Skeletal muscle satellite cell (primary cell): Measurements from ENCODE around the gene ZSWIM3.
"Not testable (repeated sequence)": the region's sequence is repeated elsewhere in the genome, so short reads cannot be mapped to it uniquely, and the experiment has no call there.

Source experiments
- H3K27me3 ChIP-seq: 2 replicates; pipeline ENCODE4 v1.7.0; 2013; ENCODE audit warnings: low read length; ENCODE audit not compliant: control insufficient read depth, insufficient read depth
- H3K36me3 ChIP-seq: 2 replicates; pipeline ENCODE4 v1.7.0; 2013; ENCODE audit warnings: mild to moderate bottlenecking, control low read depth, low read length; ENCODE audit not compliant: insufficient read depth
- H3K4me1 ChIP-seq: 2 replicates; pipeline ENCODE4 v1.7.0; 2013; ENCODE audit warnings: low read length; ENCODE audit not compliant: control insufficient read depth, insufficient read depth
- H3K4me2 ChIP-seq: 2 replicates; pipeline ENCODE4 v1.7.0; 2013; ENCODE audit warnings: mild to moderate bottlenecking, low read length
- H3K4me3 ChIP-seq: 2 replicates; pipeline ENCODE4 v1.7.0; 2013; ENCODE audit warnings: low read length
- H3K9ac ChIP-seq: 2 replicates; pipeline ENCODE4 v1.7.0; 2013; ENCODE audit warnings: mild to moderate bottlenecking, low read depth, low read length, moderate library complexity
- H3K9me3 ChIP-seq: replicated peaks from 2 replicates; pipeline ENCODE4 v1.7.0; 2013; ENCODE audit warnings: mild to moderate bottlenecking, control low read depth, low read length

Gene ZSWIM3

GRCh38 chr20:45866454-45866853 is 9.0 kb downstream of the ZSWIM3 start:
- no peak overlapping the region for H3K4me3 ChIP-seq
- no peaks in the 10 kb centered on the region for H3K27me3 ChIP-seq
- no peak overlapping the region for H3K4me2 ChIP-seq
- peaks cover 12% of the 10 kb centered on the region for H3K4me1 ChIP-seq
- H3K36me3 ChIP-seq, result no peaks in the 10 kb centered on the region
- H3K9me3 ChIP-seq, result no peaks in the 10 kb centered on the region
- H3K9ac ChIP-seq, result no peak overlapping the region

DNA sequence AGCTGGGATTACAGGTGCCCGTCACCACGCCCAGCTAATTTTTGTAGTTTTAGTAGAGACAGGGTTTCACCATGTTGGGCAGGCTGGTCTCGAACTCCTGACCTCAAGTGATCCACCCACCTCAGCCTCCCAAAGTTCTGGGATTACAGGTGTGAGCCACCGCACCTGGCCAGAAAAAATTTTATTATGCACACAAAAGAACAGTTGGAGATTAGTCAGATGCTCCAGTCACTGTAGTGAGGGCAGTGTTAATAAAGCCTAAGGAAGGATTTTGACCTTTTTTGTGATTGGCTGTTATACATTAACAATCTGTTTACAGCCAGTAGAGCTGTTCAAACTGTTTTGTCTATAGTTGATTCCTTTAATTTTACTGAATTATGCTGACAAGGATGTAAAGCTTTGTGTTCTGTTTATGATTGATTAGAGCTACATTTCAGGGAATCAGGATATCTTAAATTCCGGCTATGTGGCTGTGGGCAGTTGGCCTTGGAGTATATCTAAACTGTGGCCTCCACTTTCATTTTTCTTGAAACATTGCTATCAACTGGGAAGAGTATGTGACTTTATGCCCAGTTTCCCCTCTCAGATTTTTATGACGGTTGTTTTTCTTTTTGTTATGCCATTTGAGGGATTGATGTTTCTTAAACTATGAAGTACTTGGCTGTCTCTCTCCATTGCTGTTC is 9.9 kb downstream of the ZSWIM3 start:
- no peaks in the 10 kb centered on the region for H3K27me3 ChIP-seq
- H3K9ac ChIP-seq, result peak overlapping the region; percentile 41

DNA sequence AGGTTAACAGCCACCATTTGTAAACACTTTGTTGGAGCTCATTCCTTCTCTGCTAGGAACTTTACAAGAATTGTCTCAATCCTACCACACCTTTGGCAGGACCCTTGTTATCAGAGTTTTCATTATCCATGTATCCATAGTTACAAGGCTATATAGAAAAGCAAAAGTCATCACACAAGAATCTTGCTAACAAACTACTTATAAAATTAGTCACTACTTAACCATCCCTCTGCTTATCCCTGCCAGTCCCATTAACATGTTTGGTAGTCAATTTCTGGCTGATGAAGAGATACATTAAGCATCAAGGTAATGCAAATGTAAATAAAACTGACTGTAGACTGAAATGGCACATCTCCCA is 10.4 kb downstream of the ZSWIM3 start:
- Histone ChIP-seq H3K9me3 (no peaks in the 10 kb centered on the region), H3K27me3 (no peaks in the 10 kb centered on the region), H3K36me3 (no peaks in the 10 kb centered on the region), H3K4me3 (no peak overlapping the region), H3K4me2 (peak overlapping the region; percentile 48), H3K4me1 (peaks cover 12% of the 10 kb centered on the region), H3K9ac (peak overlapping the region; percentile 41)

More for the DNA sequence above, 9.9 kb downstream of the ZSWIM3 start:
- Histone ChIP-seq H3K4me2 (peak overlapping the region; percentile 48), H3K4me1 (peaks cover 12% of the 10 kb centered on the region), H3K4me3 (no peak overlapping the region), H3K9me3 (no peaks in the 10 kb centered on the region), H3K36me3 (no peaks in the 10 kb centered on the region)

- Histone ChIP-seq H3K4me2 (no peak overlapping the region), H3K36me3 (peaks cover 8% of the 10 kb centered on the region), H3K4me3 (no peak overlapping the region), H3K27me3 (no peaks in the 10 kb centered on the region), H3K9me3 (no peaks in the 10 kb centered on the region), H3K4me1 (peaks cover 7% of the 10 kb centered on the region), H3K9ac (no peak overlapping the region)
Observed at GRCh38 chr20:45872626-45873025, 15.2 kb downstream of the ZSWIM3 start.

DNA sequence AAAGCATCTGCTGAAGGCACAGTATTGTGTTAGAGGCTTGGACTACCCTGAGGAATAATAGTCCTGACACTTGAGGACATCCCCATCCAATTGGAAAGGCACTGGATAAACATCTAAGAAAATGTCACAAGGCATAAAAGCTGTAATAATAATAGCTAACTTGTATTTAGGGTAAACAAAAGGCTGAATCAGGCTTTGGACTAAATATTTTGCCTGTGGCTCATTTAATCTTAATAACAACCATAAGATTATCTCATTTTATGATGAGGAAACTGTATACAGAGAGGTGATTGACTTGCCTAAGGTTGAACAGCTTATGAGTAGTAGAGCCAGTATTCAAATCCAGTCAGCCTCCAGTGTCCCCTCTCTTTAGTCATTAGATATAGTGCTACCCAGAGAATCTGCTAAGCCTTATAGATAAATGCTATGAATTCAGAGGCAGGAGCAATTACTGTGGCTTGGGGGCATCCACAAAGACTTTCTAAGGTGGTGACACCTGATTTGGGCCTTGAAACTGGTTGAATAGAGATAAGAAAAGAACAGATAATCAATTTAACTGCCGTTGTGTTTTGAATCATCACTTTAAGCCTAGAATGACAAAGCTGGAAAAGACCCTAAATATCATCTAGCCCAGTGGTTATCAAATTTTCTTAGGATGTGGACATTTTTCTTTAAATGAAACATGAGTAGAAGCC is 16.1 kb downstream of the ZSWIM3 start:
- Histone ChIP-seq H3K4me1 (no peaks in the 10 kb centered on the region), H3K27me3 (no peaks in the 10 kb centered on the region), H3K4me2 (no peak overlapping the region), H3K9ac (no peak overlapping the region), H3K36me3 (peaks cover 14% of the 10 kb centered on the region), H3K4me3 (no peak overlapping the region), H3K9me3 (no peaks in the 10 kb centered on the region)

DNA sequence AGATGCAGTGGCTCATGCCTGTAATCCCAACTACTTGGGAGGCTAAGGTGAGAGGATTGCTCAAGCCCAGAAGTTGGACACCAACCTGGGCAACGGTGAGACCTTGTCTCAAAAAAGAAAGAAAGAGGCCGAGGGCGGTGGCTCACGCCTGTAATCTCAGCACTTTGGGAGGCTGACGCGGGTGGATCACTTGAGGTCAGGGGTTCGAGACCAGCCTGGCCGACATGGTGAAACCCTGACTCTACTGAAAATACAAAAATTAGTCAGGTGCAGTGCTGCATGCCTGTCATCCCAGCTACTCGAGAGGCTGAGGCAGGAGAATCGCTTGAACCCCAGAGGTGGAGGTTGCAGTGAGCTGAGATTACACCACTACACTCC is 16.7 kb downstream of the ZSWIM3 start:
- H3K9me3 ChIP-seq, H3K4me3 ChIP-seq, H3K9ac ChIP-seq, H3K4me1 ChIP-seq, H3K4me2 ChIP-seq, H3K27me3 ChIP-seq: not testable (repeated sequence)
- H3K36me3 ChIP-seq, result peaks cover 14% of the 10 kb centered on the region

DNA sequence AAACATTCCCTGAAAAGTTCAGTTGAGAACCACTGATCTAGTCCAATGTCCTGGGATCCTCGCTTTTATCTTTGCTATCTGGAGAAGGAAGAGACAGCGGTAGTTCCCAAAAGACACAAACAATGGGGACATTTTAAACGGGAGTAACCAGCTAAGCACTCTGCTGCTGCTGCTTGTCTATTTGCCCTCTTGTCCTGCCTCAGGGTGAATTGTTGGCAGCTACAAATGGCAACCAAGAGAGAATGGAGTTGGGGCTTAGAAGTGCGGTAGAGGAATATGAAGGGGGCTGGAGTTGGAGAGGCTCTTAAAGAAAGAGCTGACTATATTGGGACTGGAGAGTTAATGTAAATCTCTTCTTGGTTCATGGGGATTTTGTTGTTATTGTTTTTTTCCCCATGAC is 17.2 kb downstream of the ZSWIM3 start:
- no peaks in the 10 kb centered on the region for H3K4me1 ChIP-seq
- H3K27me3 ChIP-seq, result no peaks in the 10 kb centered on the region
- H3K4me2 ChIP-seq, result no peak overlapping the region
- no peak overlapping the region for H3K4me3 ChIP-seq
- peaks cover 14% of the 10 kb centered on the region for H3K36me3 ChIP-seq
- no peak overlapping the region for H3K9ac ChIP-seq
- no peaks in the 10 kb centered on the region for H3K9me3 ChIP-seq

GRCh38 chr20:45878076-45878761 is 20.8 kb downstream of the ZSWIM3 start:
- Histone ChIP-seq H3K4me1 (peaks cover 3% of the 10 kb centered on the region), H3K9ac (no peak overlapping the region), H3K36me3 (peaks cover 22% of the 10 kb centered on the region), H3K4me2 (no peak overlapping the region), H3K9me3 (no peaks in the 10 kb centered on the region), H3K4me3 (no peak overlapping the region), H3K27me3 (no peaks in the 10 kb centered on the region)

- Histone ChIP-seq H3K36me3 (peaks cover 31% of the 10 kb centered on the region), H3K4me1 (peaks cover 12% of the 10 kb centered on the region), H3K4me3 (peak within 1 kb of the TSS; percentile 91)
Observed at GRCh38 chr20:45880988-45881788, 23.8 kb downstream of the ZSWIM3 start, which contains the start of gene ZSWIM1. TSS of gene ZSWIM1 (plus strand) at chr20:45881227. CDS start at chr20:45882593, 1,366 bp downstream.

GRCh38 chr20:45882469-45883099 is 25.2 kb downstream of the ZSWIM3 start:
- H3K9me3 ChIP-seq, result no peaks in the 10 kb centered on the region

More at GRCh38 chr20:45880988-45881788, 23.8 kb downstream of the ZSWIM3 start, which contains the start of gene ZSWIM1:
- Histone ChIP-seq H3K27me3 (no peaks in the 10 kb centered on the region), H3K9ac (peak within 1 kb of the TSS; percentile 94), H3K4me2 (peak within 1 kb of the TSS; percentile 97), H3K9me3 (no peaks in the 10 kb centered on the region)

DNA sequence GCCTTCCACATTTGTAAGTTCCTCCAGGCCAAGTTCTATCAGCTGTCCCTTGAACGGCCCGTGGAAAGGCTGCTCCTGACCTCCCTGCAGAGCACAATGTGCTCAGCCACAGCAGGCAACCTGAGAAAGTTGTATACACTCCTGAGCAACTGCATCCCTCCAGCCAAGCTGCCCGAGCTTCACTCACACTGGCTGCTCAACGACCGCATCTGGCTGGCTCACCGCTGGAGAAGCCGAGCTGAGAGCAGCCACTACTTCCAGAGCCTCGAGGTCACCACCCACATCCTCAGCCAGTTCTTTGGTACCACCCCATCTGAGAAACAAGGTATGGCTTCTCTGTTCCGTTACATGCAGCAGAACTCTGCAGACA is 25.7 kb downstream of the ZSWIM3 start:
- no peaks in the 10 kb centered on the region for H3K9me3 ChIP-seq
- H3K9ac ChIP-seq, result no peak overlapping the region
- no peaks in the 10 kb centered on the region for H3K27me3 ChIP-seq
- H3K4me3 ChIP-seq, result no peak overlapping the region
- H3K4me2 ChIP-seq, result no peak overlapping the region
- peaks cover 12% of the 10 kb centered on the region for H3K4me1 ChIP-seq
- H3K36me3 ChIP-seq, result peaks cover 25% of the 10 kb centered on the region

More at GRCh38 chr20:45882469-45883099, 25.2 kb downstream of the ZSWIM3 start:
- H3K4me1 ChIP-seq, result peaks cover 12% of the 10 kb centered on the region
- no peaks in the 10 kb centered on the region for H3K27me3 ChIP-seq
- H3K36me3 ChIP-seq, result peaks cover 29% of the 10 kb centered on the region
- H3K4me3 ChIP-seq, result no peak overlapping the region
- no peak overlapping the region for H3K4me2 ChIP-seq
- H3K9ac ChIP-seq, result no peak overlapping the region
